H9 (cell line): Measurements from ENCODE around the gene ASCL3. TPM values are rescaled to one million over a fixed set of nuclear protein-coding genes. Genes with fewer than 3 reads are reported as not detected.

Experiments
- DNase-seq: peaks from one replicate; pipeline ENCODE4 v3.0.0-alpha.2; 2017
- H2AFZ ChIP-seq: one replicate; pipeline ENCODE4 v1.6.1; 2013; ENCODE audit warnings: mild to moderate bottlenecking, low read length, control low read depth, moderate library complexity
- H2AK5ac ChIP-seq: 2 replicates; pipeline ENCODE4 v1.6.1; 2013; ENCODE audit warnings: low read length, control low read depth, mixed read lengths; ENCODE audit not compliant: insufficient read length
- H2BK120ac ChIP-seq: one replicate; pipeline ENCODE4 v1.6.1; 2013; ENCODE audit warnings: low read depth, mild to moderate bottlenecking, low read length, control low read depth, inconsistent platforms; ENCODE audit not compliant: poor library complexity, severe bottlenecking
- H2BK12ac ChIP-seq: 2 replicates; pipeline ENCODE4 v1.6.1; 2013; ENCODE audit warnings: low read length, control low read depth, mixed read lengths, low read depth; ENCODE audit not compliant: insufficient read length
- H2BK15ac ChIP-seq: 2 replicates; pipeline ENCODE4 v1.6.1; 2013; ENCODE audit warnings: low read depth, low read length, control low read depth
- H2BK20ac ChIP-seq: one replicate; pipeline ENCODE4 v1.6.1; 2013; ENCODE audit warnings: low read depth, mild to moderate bottlenecking, low read length, control low read depth, inconsistent platforms; ENCODE audit not compliant: poor library complexity, severe bottlenecking
- H2BK5ac ChIP-seq: 2 replicates; pipeline ENCODE4 v1.6.1; 2013; ENCODE audit warnings: low read length, control low read depth, mixed read lengths; ENCODE audit not compliant: insufficient read length
- H3K14ac ChIP-seq: 2 replicates; pipeline ENCODE4 v1.6.1; 2013; ENCODE audit warnings: low read length, control low read depth; ENCODE audit not compliant: insufficient read depth
- H3K18ac ChIP-seq: 2 replicates; pipeline ENCODE4 v1.6.1; 2013; ENCODE audit warnings: low read depth, mild to moderate bottlenecking, mixed read lengths, low read length, control low read depth; ENCODE audit not compliant: insufficient read length
- H3K23ac ChIP-seq: 2 replicates; pipeline ENCODE4 v1.6.1; 2013; ENCODE audit warnings: low read length, control low read depth, mixed read lengths, low read depth; ENCODE audit not compliant: insufficient read length
- H3K23me2 ChIP-seq: 2 replicates; pipeline ENCODE4 v1.6.1; 2013; ENCODE audit warnings: low read depth, mild to moderate bottlenecking, mixed read lengths, low read length, control low read depth; ENCODE audit not compliant: insufficient read length, poor library complexity, severe bottlenecking
- H3K27ac ChIP-seq: 2 replicates; pipeline ENCODE4 v1.5.1; 2013; ENCODE audit warnings: low read length, control low read depth, mixed read lengths, low read depth; ENCODE audit not compliant: insufficient read length
- H3K27me3 ChIP-seq: 2 replicates; pipeline ENCODE4 v1.6.1; 2013; ENCODE audit warnings: low read length, control low read depth, inconsistent platforms; ENCODE audit not compliant: insufficient read depth
- H3K4ac ChIP-seq: 2 replicates; pipeline ENCODE4 v1.6.1; 2013; ENCODE audit warnings: low read depth, mild to moderate bottlenecking, control low read depth, inconsistent platforms, low read length, moderate library complexity
- H3K4me1 ChIP-seq: 2 replicates; pipeline ENCODE4 v1.6.1; 2013; ENCODE audit warnings: low read length, control low read depth, inconsistent platforms; ENCODE audit not compliant: insufficient read depth
- H3K4me2 ChIP-seq: 2 replicates; pipeline ENCODE4 v1.6.1; 2013; ENCODE audit warnings: low read length, control low read depth, mixed read lengths; ENCODE audit not compliant: insufficient read length, insufficient read depth
- H3K56ac ChIP-seq: 2 replicates; pipeline ENCODE4 v1.6.1; 2013; ENCODE audit warnings: low read depth, mild to moderate bottlenecking, mixed read lengths, low read length, control low read depth; ENCODE audit not compliant: insufficient read length
- H3K79me1 ChIP-seq: 2 replicates; pipeline ENCODE4 v1.6.1; 2013; ENCODE audit warnings: low read depth, mild to moderate bottlenecking, moderate library complexity, low read length, control low read depth, inconsistent platforms; ENCODE audit not compliant: insufficient read depth, poor library complexity, severe bottlenecking
- H3K79me2 ChIP-seq: 2 replicates; pipeline ENCODE4 v1.6.1; 2013; ENCODE audit warnings: low read length, control low read depth, inconsistent platforms; ENCODE audit not compliant: insufficient read depth
- H3K9ac ChIP-seq: 2 replicates; pipeline ENCODE4 v1.6.1; 2013; ENCODE audit warnings: low read length, control low read depth, mixed read lengths; ENCODE audit not compliant: insufficient read length; ENCODE audit errors: extremely low read depth
- H3K9me3 ChIP-seq: one replicate; pipeline ENCODE4 v1.6.1; 2013; ENCODE audit warnings: low read depth, low read length, inconsistent platforms; ENCODE audit not compliant: control insufficient read depth
- H3T11ph ChIP-seq: one replicate; pipeline ENCODE4 v1.6.1; 2013; ENCODE audit warnings: mild to moderate bottlenecking, low read length, control low read depth, inconsistent platforms
- H4K20me1 ChIP-seq: one replicate; pipeline ENCODE4 v1.6.1; 2013; ENCODE audit not compliant: control insufficient read depth, insufficient read length, insufficient read depth
- H4K5ac ChIP-seq: 2 replicates; pipeline ENCODE4 v1.6.1; 2013; ENCODE audit warnings: low read depth, mild to moderate bottlenecking, mixed read lengths, low read length, control low read depth; ENCODE audit not compliant: insufficient read length
- H4K8ac ChIP-seq: replicated peaks from 2 replicates; pipeline ENCODE4 v1.6.1; 2013; ENCODE audit warnings: low read length, control low read depth, mixed read lengths, low read depth; ENCODE audit not compliant: insufficient read length
- H4K91ac ChIP-seq: 2 replicates; pipeline ENCODE4 v1.6.1; 2013; ENCODE audit warnings: low read depth, mild to moderate bottlenecking, moderate library complexity, mixed read lengths, low read length, control low read depth; ENCODE audit not compliant: insufficient read length
- H3K27ac Mint-ChIP-seq, 3 experiments: 2 replicates in 2 of 3; 3 replicates in 1 of 3; pipeline ENCODE4 v1.8.0; 2020 to 2021; ENCODE audit warnings: mixed read lengths in 3 of 3, mild to moderate bottlenecking in 1 of 3, moderate library complexity in 1 of 3
- H3K27me3 Mint-ChIP-seq: 2 replicates; pipeline ENCODE4 v1.8.0; 2021; ENCODE audit warnings: low read depth, mild to moderate bottlenecking, moderate library complexity, mixed read lengths
- H3K36me3 Mint-ChIP-seq, 3 experiments: 2 replicates in 2 of 3; 3 replicates in 1 of 3; pipeline ENCODE4 v1.8.0; 2020 to 2021; ENCODE audit warnings: low read depth in 3 of 3, mixed read lengths in 3 of 3; ENCODE audit not compliant: insufficient read depth in 1 of 3
- H3K4me1 Mint-ChIP-seq, 2 experiments: 2 replicates each; pipeline ENCODE4 v1.8.0; 2020; ENCODE audit warnings: mixed read lengths in 2 of 2
- H3K4me3 Mint-ChIP-seq, 2 experiments: 2 replicates in 1 of 2; 3 replicates in 1 of 2; pipeline ENCODE4 v1.8.0; 2020 to 2021; ENCODE audit warnings: mild to moderate bottlenecking in 2 of 2, mixed read lengths in 2 of 2, moderate library complexity in 1 of 2
- H3K9me3 Mint-ChIP-seq, 2 experiments: 2 replicates in 1 of 2; 3 replicates in 1 of 2; pipeline ENCODE4 v1.8.0; 2020; ENCODE audit warnings: mild to moderate bottlenecking in 2 of 2, mixed read lengths in 2 of 2, moderate library complexity in 1 of 2
- CTCF ChIP-seq: fragments of 200-600 bp; sonication (generic); conservative IDR thresholded peaks from 3 replicates; pipeline ENCODE4 v1.8.0; 2021; ENCODE audit warnings: antibody characterized with exemption, mild to moderate bottlenecking
- WGBS: extraction: QIAGEN DNeasy Blood & Tissue Kit; methylation state at CpG from one replicate; pipeline ENCODE4 v1.1.7; 2013; ENCODE audit warnings: missing lambda C conversion rate, low lambda C conversion rate, mixed read lengths; ENCODE audit not compliant: insufficient read length; ENCODE audit errors: extremely low coverage; 5-methylcytosine and 5-hydroxymethylcytosine counted together
- total RNA-seq: library from RNA; stranded (reverse); gene quantifications from 2 replicates; pipeline ENCODE4 v1.2.1, GENCODE V29; 2021

ASCL3 gene
- total RNA-seq, 1 experiment from 2014 or later, result not detected

GRCh38 chr11:8910649-8911026 is 32.2 kb downstream of the ASCL3 start:
- Histone ChIP-seq H4K91ac (no peak overlapping the region), H3K27me3 (no peaks in the 10 kb centered on the region; the same call in 1 of the 2 replicates), H3K14ac (no peak overlapping the region), H4K5ac (no peak overlapping the region), H3K4me1 (peaks cover 4% of the 10 kb centered on the region; the same call in 1 of the 2 replicates), H4K8ac (no peak overlapping the region), H3K79me1 (no peaks in the 10 kb centered on the region), H2BK5ac (no peak overlapping the region), H3K23ac (no peak overlapping the region), H3K23me2 (peaks cover 6% of the 10 kb centered on the region), H3K79me2 (no peaks in the 10 kb centered on the region; the same call in 1 of the 2 replicates), H3K4ac (no peak overlapping the region), H2AK5ac (no peak overlapping the region), H2BK15ac (no peak overlapping the region), H2BK20ac (no peak overlapping the region), H2BK120ac (no peak overlapping the region), H3K9ac (no peak overlapping the region), H3K18ac (no peak overlapping the region), H3K4me2 (peak overlapping the region; percentile 83), H2BK12ac (no peak overlapping the region), H3T11ph (no peak overlapping the region), H4K20me1 (no peaks in the 10 kb centered on the region), H2AFZ (no peak overlapping the region), H3K27ac (no peak overlapping the region), H3K9me3 (no peaks in the 10 kb centered on the region), H3K56ac (no peak overlapping the region)
- no peak for DNase-seq
- no CpG with 5 or more reads among the region's 19 CpGs for WGBS
- TF ChIP-seq CTCF, result no peak
- no peaks in the 10 kb centered on the region for H3K9me3 Mint-ChIP-seq
- no peak overlapping the region for H3K27ac Mint-ChIP-seq
- H3K4me1 Mint-ChIP-seq, result peaks cover 21 to 26% of the 10 kb centered on the region in 2 experiments
- H3K36me3 Mint-ChIP-seq, result peaks cover 2 to 16% (median 10%) of the 10 kb centered on the region in 3 experiments
- peaks cover 30% of the 10 kb centered on the region for H3K27me3 Mint-ChIP-seq
- H3K4me3 Mint-ChIP-seq, result peak overlapping the region; percentile 82 to 84
